ENCODE data around the gene RNF13. TPM values are rescaled to one million over a fixed set of nuclear protein-coding genes. Genes with fewer than 3 reads are reported as not detected.

RNF13 gene
- total and polyA plus RNA-seq, 12 donors = 28.6 to 136 (median 77.4) TPM

DNA sequence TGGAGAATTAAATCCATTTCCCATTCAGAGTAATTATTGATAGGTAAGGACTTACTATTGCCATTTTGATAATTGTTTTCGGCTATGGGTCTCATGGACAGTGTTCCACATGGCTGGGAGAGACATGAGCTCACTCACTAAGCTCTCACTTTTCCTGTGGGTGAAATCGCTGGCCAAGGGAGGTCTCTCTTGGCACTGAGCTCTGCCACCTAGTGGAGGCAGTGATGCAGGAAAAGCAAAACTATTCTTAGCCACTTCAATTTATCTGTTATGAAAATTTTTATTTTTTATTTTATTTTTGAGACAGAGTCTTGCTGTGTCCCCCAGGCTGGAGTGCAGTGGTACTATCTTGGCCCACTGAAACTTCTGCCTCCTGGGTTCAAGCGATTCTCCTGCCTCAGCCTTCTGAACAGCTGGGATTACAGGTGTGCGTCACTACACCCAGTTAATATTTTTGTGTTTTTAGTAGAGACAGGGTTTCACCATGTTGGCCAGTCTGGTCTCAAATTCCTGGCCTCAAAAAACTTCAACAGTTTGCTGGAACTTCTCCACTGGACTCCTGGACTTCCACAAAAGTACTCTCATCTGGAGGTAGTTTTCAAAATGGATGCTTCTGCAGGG, 4.7 kb upstream of the RNF13 start:
- 26 to 29% (median 27%) methylated on average over 4 of the region's 4 CpGs for WGBS, 4 donors
- Histone ChIP-seq H3K4me3 (no peak overlapping the region), H3K27ac (no peak overlapping the region), H3K9me3 (replicated peaks in 1 of 3) (no peaks in the 10 kb centered on the region), H3K27me3 (no peaks in the 10 kb centered on the region), H3K4me1 (replicated peaks in 1 of 2) (peaks cover 0 to 10% of the 10 kb centered on the region in 2 donors), H3K36me3 (replicated peaks in 1 of 2) (no peaks in the 10 kb centered on the region)
- peak; percentile 69 to 89 (median 76) for DNase-seq
- TF ChIP-seq, protein P1, sequence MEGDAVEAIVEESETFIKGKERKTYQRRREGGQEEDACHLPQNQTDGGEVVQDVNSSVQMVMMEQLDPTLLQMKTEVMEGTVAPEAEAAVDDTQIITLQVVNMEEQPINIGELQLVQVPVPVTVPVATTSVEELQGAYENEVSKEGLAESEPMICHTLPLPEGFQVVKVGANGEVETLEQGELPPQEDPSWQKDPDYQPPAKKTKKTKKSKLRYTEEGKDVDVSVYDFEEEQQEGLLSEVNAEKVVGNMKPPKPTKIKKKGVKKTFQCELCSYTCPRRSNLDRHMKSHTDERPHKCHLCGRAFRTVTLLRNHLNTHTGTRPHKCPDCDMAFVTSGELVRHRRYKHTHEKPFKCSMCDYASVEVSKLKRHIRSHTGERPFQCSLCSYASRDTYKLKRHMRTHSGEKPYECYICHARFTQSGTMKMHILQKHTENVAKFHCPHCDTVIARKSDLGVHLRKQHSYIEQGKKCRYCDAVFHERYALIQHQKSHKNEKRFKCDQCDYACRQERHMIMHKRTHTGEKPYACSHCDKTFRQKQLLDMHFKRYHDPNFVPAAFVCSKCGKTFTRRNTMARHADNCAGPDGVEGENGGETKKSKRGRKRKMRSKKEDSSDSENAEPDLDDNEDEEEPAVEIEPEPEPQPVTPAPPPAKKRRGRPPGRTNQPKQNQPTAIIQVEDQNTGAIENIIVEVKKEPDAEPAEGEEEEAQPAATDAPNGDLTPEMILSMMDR (IDR thresholded peaks at IDR 0.05) = peak; percentile 69 to 90 (median 74)
- no peak for TF ChIP-seq POLR2A (IDR thresholded peaks at IDR 0.05)
- intact Hi-C loops (cut with DNase I) = loop anchor here in 1 of 2 donors (5.0 kb wide), 1 partner anchor 36 kb away; no protein-coding TSS in a partner anchor

DNA sequence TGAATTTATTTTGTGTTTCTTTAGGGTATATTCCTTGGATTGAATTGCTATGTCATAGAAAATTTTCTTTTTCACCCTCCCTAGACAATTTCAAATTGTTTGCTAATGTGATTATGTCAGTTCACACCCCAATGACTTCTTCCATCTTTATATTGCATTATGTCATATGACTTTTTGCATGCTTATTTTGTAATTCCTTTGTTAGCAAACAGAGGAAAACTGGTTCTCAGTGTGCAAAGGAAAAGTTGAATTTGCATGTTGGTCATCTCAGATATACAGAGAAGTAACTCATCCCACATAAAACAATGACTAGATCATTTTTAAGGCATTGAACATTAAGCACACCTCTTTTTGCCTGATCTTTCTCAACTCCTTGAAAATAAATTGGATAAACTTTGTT, 3.3 kb upstream of the RNF13 start:
- H3K4me3 ChIP-seq = no peak overlapping the region
- H3K27ac ChIP-seq = no peak overlapping the region
- H3K4me1 ChIP-seq (replicated peaks in 1 of 2) = peaks cover 8 to 19% of the 10 kb centered on the region in 2 donors
- H3K36me3 ChIP-seq (replicated peaks in 1 of 2) = no peaks in the 10 kb centered on the region
- no peaks in the 10 kb centered on the region for H3K27me3 ChIP-seq
- intact Hi-C loops (cut with DNase I) = loop anchor here in 1 of 2 donors (5.0 kb wide), 1 partner anchor 37 kb away; no protein-coding TSS in a partner anchor
- no peaks in the 10 kb centered on the region for H3K9me3 ChIP-seq (replicated peaks in 1 of 3)
- no peak for DNase-seq
- TF ChIP-seq, protein P1 (IDR thresholded peaks at IDR 0.05) = no peak
- TF ChIP-seq POLR2A (IDR thresholded peaks at IDR 0.05) = no peak

DNA sequence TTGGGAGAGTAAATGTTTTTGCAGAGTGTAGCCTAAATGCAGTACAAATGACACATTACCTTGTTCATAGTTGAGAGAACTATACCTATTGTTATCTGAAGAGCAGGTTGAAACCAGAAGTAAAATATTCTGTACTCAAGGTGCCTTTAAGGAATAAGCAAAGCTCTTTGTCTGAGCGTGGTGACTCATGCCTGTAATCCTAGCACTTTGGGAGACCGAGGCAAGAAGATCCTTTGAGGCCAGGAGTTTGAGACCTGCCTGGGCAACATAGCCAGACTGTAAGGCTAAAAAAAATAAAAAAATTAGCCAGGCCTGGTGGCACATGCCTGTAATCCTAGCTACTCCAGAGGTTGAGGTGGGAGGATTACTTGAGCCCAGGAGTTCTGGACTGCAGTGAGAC, 2.2 kb upstream of the RNF13 start:
- no peak overlapping the region for H3K4me3 ChIP-seq
- no peaks in the 10 kb centered on the region for H3K9me3 ChIP-seq (replicated peaks in 1 of 3)
- WGBS, 4 donors = 78 to 91% (median 86%) methylated on average over 2 of the region's 2 CpGs
- no peak for TF ChIP-seq POLR2A (IDR thresholded peaks at IDR 0.05)
- TF ChIP-seq, protein P1 (IDR thresholded peaks at IDR 0.05) = no peak
- H3K36me3 ChIP-seq (replicated peaks in 1 of 2) = no peaks in the 10 kb centered on the region
- no peak for DNase-seq
- intact Hi-C loops (cut with DNase I) = no loop called here
- no peaks in the 10 kb centered on the region for H3K27me3 ChIP-seq
- peaks cover 16 to 31% of the 10 kb centered on the region in 2 donors for H3K4me1 ChIP-seq (replicated peaks in 1 of 2)
- no peak overlapping the region for H3K27ac ChIP-seq

DNA sequence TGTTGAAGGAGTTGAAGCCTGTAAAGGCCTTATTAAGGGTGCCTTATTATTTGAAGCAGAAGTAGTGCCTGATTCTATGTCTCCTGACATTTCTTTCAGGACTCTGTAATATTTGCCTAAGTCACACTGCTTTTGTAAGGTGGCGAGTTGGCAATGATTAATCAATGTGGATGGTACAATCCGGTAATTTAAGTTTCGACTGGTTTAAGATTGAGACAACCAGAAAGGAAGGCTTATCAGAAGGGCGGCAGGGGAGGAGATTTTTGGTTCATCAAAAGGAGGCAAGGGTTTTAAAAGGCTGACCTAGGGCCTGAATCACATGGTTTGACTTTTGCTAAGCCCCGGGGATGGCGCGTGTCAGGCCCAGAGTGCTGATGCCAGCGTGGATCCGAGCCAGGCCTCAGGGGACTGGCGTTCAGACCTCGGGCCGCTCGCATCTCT, 830 bp upstream of the RNF13 start:
- TF ChIP-seq, protein P1 (IDR thresholded peaks at IDR 0.05) = no peak
- no peak for TF ChIP-seq POLR2A (IDR thresholded peaks at IDR 0.05)
- Histone ChIP-seq H3K4me3 (peak overlapping the region in 3 of 4 donors; percentile 74 to 78 (median 77)), H3K36me3 (replicated peaks in 1 of 2) (no peaks in the 10 kb centered on the region), H3K9me3 (replicated peaks in 1 of 3) (no peaks in the 10 kb centered on the region), H3K27ac (peak overlapping the region; percentile 95 to 100 (median 99)), H3K4me1 (replicated peaks in 1 of 2) (peaks cover 16 to 43% of the 10 kb centered on the region in 2 donors), H3K27me3 (no peaks in the 10 kb centered on the region)
- DNase-seq = no peak
- intact Hi-C loops (cut with DNase I) = no loop called here
- 16 to 39% (median 28%) methylated on average over 4 to 13 of the region's 13 CpGs for WGBS, 4 donors
